Measurements from ENCODE around the gene GMDS.

- TF ChIP-seq CTCF (IDR thresholded peaks at IDR 0.05) (no peak), POLR2A (IDR thresholded peaks at IDR 0.05) (no peak), POLR2AphosphoS5 (IDR thresholded peaks at IDR 0.05; ENCODE audit: insufficient read depth in 1 of 2, low read depth in 1 of 2) (no peak)
Observed at GRCh38 chr6:1837826-1838225, 407.6 kb downstream of the GMDS start.

Data from vagina (tissue), 2 donors.